ENCODE results near the gene RNF220.

RNF220 gene

DNA sequence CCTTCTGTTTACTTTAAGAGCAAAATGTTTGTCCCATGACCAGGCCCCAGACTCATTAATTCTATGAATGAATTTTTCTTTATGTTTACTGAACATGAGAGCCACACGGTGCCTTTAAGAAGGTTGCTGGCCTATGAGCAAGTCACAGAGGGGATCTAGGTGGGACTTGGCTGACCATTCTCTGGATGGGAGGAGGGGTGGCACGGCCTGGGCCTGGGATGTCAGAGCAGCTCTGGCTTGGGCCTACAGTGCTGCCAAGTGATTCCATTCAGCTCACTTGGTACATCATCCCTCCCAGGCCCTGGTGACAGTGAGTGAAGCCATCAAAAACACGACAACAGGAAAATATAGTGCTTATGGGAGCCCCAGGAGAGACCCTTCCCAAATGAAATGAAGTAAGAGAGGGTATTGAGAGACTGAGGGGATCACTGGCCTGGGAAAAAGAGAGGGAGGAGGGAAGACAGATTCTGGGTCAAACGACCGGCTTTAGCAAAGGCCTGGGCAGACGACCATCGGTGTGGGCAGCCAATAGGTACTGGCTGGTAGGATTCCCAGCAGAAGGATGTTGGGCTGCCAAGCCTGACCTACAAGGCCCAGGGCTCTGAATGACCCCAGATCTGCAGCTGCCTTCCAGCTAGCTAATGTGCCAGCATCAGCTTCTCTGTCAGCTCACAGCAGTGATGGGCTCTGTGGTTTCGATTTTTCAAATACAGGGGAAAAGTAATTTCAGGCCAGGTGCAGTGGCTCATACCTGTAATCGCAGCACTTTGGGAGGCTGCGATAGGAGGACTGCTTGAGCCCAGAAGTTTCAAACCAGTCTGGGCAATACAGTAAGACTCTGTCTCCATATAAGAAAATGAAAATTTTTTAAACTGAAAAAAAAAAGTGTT lies 265.9 kb downstream of the RNF220 start:
- no peak overlapping the region for H3K4me3 ChIP-seq (ENCODE audit: low read length)
- TF ChIP-seq, protein P1, sequence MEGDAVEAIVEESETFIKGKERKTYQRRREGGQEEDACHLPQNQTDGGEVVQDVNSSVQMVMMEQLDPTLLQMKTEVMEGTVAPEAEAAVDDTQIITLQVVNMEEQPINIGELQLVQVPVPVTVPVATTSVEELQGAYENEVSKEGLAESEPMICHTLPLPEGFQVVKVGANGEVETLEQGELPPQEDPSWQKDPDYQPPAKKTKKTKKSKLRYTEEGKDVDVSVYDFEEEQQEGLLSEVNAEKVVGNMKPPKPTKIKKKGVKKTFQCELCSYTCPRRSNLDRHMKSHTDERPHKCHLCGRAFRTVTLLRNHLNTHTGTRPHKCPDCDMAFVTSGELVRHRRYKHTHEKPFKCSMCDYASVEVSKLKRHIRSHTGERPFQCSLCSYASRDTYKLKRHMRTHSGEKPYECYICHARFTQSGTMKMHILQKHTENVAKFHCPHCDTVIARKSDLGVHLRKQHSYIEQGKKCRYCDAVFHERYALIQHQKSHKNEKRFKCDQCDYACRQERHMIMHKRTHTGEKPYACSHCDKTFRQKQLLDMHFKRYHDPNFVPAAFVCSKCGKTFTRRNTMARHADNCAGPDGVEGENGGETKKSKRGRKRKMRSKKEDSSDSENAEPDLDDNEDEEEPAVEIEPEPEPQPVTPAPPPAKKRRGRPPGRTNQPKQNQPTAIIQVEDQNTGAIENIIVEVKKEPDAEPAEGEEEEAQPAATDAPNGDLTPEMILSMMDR (conservative IDR thresholded peaks at IDR 0.05; ENCODE audit: low read length): no peak
- DNase-seq (ENCODE audit: low read depth): no peak

DNA sequence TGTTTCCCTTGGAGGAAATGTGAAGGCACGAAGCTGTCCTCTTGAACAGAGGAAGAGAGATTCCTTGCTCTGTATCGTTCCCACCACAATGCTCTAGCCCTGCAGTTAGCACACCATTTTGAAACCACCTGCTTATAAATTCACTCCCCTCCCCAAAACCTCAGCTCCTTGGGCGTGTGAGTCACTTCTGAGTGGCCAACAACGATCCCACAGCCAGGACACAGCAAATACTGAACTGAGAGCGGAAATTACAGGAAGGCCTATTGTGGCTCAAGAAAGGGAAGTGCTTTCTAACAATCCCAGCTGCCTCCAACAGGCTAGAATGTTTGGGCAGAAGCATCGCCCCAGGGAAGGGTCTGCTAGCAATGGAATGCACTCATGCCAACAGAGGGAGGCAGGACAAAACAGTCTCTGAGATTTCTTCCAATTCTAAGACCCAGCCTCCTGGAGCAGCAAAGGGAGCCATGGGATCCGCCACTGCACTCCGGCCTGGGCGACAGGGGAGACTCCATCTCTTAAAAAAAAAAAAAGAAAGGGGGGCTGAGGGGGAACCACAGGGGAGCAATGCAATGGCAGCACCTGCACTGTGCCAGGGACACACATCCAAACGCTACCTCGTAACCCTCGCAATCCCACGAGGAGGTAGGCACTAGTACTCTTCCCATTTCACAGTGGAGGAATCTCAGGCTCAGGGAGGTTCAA lies 267.4 kb downstream of the RNF220 start:
- H3K4me3 ChIP-seq (ENCODE audit: low read length): no peak overlapping the region
- DNase-seq (ENCODE audit: low read depth): peak; percentile 13
- TF ChIP-seq, protein P1 (conservative IDR thresholded peaks at IDR 0.05; ENCODE audit: low read length): no peak

DNA sequence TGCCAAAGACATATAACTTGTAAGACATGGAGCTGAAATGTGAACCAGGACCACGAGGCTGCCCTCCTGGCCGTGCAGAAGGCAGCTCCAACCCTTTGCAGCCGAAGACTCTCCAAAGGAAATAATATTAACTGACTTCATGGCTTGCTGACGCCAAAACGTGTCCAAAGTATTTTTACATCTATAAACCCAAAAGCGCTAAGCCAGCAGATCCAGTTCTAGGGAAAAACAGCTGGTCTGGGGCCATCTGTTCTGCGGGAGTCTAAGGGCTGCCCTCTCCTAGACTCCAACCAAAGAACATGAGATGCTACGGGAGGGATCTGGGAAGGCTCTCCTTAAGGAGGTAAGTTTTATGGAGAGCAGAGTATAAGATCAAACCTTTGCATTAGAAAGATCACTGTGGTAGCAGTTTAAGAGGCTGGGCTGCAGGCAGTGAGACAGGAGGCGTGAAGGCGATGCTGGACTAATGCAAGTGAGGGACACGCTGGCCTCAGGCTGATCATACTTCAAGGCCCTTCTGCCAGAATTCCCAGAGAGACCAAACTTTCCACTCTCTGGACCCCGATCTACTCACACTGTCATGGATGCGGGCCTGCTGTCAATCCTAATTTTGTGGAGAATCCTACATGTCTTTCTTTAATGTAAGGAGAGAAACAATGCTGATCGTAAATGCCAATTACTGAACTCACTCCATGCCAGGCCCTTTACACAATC lies 268.1 kb downstream of the RNF220 start:
- no peak for DNase-seq (ENCODE audit: low read depth)
- H3K4me3 ChIP-seq (ENCODE audit: low read length): peak overlapping the region; percentile 87
- TF ChIP-seq, protein P1 (conservative IDR thresholded peaks at IDR 0.05; ENCODE audit: low read length): no peak

DNA sequence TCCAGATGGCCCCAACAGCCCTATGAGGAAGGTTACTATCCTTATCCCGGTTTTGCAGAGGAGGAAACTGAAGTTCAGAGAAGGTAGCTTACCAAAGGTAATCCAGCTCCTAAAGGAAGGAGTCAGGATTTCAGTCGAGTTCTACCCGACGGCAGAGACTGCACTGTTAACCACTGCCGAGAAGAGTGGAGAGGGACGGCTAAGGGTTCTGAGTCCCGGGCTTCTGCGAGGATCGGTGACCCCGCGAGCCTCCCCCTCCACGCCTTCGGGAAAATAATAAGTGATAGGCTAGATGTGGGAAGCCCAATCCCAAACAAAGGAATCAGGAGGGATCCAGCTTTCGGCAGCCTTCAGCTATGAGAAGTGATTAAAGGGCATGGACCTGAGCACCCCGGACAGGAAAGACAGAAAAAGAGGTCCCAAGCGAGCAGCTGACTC lies 268.6 kb downstream of the RNF220 start:
- peak overlapping the region; percentile 87 for H3K4me3 ChIP-seq (ENCODE audit: low read length)
- TF ChIP-seq, protein P1 (conservative IDR thresholded peaks at IDR 0.05; ENCODE audit: low read length): no peak
- DNase-seq (ENCODE audit: low read depth): peak; percentile 15

DNA sequence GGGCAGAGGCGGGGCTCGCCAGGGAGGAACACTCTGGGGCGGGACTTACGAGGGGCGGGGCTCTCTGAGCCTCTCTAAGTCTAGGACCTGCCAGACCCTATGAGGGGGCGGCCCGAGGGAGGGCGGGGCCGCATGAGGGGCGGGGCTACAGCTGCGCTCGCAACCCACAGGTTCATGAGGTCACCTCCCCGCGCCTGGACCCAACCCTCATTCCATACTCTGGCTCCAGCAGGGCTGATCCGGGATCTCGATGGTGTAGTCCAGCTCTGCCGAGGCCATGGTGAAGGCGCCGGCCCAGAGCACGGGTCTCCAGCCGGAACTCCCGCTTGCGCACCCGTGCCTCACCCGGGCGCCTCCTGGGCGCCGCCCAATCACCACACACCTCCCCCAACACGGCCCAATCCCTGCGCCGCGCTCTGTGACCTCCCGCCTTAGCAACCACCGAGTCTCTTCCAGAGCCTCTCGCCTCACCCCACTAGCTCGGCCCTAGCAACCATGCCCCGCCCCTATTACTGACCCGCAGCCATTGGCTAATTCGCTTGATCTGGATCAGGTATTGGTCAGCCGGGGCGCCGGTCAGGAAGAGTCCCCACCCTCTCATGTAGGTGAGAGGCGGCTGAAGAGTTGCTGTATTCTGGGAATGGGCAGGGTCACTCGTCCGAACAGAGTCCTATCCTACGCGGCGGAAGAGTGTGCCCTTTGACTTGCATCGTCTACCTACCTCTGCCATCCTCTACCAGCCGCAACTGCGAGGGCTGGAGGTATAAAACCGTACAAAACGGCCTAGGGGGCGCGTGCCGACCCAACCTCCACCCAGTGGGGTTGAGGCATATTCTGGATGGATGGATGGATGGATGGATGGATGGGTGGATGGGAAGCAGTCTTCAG lies 269.3 kb downstream of the RNF220 start, which contains the start of the genes ARMH1 and TMEM53:
ARMH1 (plus strand) TSS at position 602 of the 888 bp plus-strand sequence. CDS start 14,984 bp downstream, outside the sequence.
TMEM53 (minus strand) TSS at position 369 of the 888 bp plus-strand sequence; CDS start at position 279, 90 bp downstream.
- TF ChIP-seq, protein P1 (conservative IDR thresholded peaks at IDR 0.05; ENCODE audit: low read length): peak; percentile 21; the same call in 1 of the 2 replicates

DNA sequence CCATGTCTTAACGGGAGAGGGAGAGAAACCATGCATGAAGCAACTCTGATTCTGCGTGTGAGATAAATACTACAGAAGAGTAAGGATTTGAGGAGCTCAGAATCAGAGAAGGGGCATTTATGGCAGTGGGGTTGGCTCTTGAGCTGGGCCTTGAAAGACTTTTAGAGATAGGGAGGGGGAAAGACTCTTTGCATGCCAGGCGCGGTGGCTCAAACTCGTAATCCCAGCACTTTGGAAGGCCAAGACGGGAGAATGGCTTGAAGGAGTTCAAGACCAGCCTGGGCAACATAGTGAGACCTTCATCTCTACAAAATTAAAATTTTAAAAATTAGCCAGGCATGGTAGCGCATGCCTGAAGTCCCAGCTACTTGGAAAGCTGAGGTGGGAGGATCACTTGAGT lies 270.1 kb downstream of the RNF220 start:
- peak overlapping the region; percentile 87 for H3K4me3 ChIP-seq (ENCODE audit: low read length)
- no peak for DNase-seq (ENCODE audit: low read depth)
- TF ChIP-seq, protein P1 (conservative IDR thresholded peaks at IDR 0.05; ENCODE audit: low read length): no peak

More for the DNA sequence above, 269.3 kb downstream of the RNF220 start, which contains the start of the genes ARMH1 and TMEM53:
- peak; percentile 99 for DNase-seq (ENCODE audit: low read depth)
- H3K4me3 ChIP-seq (ENCODE audit: low read length): peak within 1 kb of the TSS; percentile 87
